Prostate gland (tissue), 2 donors: ENCODE data around the gene TMC2. TPM values are rescaled to one million over a fixed set of nuclear protein-coding genes. Genes with fewer than 3 reads are reported as not detected.

Source experiments
- DNase-seq: peaks from one replicate; pipeline ENCODE4 v3.0.0-alpha.2; 2019; ENCODE audit warnings: low spot score
- H3K27ac ChIP-seq, 2 donors: fragments of 200-600 bp; sonication (generic); 2 replicates each; pipeline ENCODE4 v1.5.1; 2017 to 2019
- H3K27me3 ChIP-seq: fragments of 200-600 bp; sonication (generic); replicated peaks from 2 replicates; pipeline ENCODE4 v1.5.1; 2019; ENCODE audit not compliant: insufficient read depth
- H3K36me3 ChIP-seq, 2 donors: fragments of 200-600 bp; sonication (generic); 1 replicate in 1 of 2; 2 replicates in 1 of 2; pipeline versions ENCODE4 v1.5.1 to v1.8.1; 2017 to 2019
- H3K4me1 ChIP-seq: fragments of 200-600 bp; sonication (generic); replicated peaks from 2 replicates; pipeline ENCODE4 v1.5.1; 2019
- H3K4me3 ChIP-seq, 2 donors: fragments of 200-600 bp; sonication (generic); 2 replicates each; pipeline ENCODE4 v1.5.1; 2017 to 2019
- H3K9me3 ChIP-seq: fragments of 200-600 bp; sonication (generic); 2 replicates; pipeline ENCODE4 v1.5.1; 2017
- CTCF ChIP-seq, 4 experiments: fragments of 200-600 bp in 2 of 4; fragments of 450-650 bp in 2 of 4; sonication (generic) in 2 of 4; IDR thresholded peaks; 1 replicate in 3 of 4; 2 replicates in 1 of 4; pipeline ENCODE4 v1.5.1; 2016 to 2019; ENCODE audit warnings: antibody characterized with exemption in 4 of 4, mild to moderate bottlenecking in 2 of 4, moderate library complexity in 2 of 4
- POLR2A ChIP-seq: fragments of 450-650 bp; IDR thresholded peaks from one replicate; pipeline ENCODE4 v1.6.1; 2016; ENCODE audit warnings: antibody characterized with exemption, mild to moderate bottlenecking
- POLR2AphosphoS5 ChIP-seq: sonication (generic); formaldehyde crosslinking; IDR thresholded peaks from one replicate; pipeline ENCODE4 v1.6.1; 2017; ENCODE audit warnings: antibody characterized with exemption
- WGBS: methylation state at CpG from one replicate; pipeline ENCODE4 v1.1.5; 2018; 5-methylcytosine and 5-hydroxymethylcytosine counted together
- intact Hi-C: fragments of 100-400 bp; cut with DNase I; formaldehyde crosslinking; loops from one replicate; pipeline ENCODE4 v1.14.2; 2022
- total RNA-seq, 2 donors: library from RNA; depleted of rRNA; stranded (reverse); fragments of >200 nt; gene quantifications; one replicate each; pipeline ENCODE4 v1.1.0, GENCODE V29; 2016

TMC2 gene
- total RNA-seq, 2 donors from 2014 or later = 0.23 TPM; not detected in 1

DNA sequence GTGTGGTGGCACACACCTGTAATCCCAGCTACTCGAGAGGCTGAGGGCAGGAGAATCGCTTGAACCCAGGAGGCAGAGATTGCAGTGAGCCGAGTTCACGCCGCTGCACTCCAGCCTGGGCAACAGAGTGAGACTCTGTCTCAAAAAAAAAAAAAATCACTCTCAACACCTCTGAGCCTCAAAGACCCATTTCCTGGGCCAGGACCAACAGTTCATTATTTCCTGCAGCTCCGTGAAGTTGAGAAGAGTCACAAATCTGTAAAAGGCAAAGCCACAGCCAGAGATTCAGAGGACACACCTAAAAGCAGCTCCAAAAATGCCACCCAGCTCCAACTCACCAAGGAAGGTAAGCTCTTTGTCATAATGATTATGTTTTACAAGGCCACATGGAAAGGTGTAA, 100.9 kb downstream of the TMC2 start:
- no peak overlapping the region for H3K4me3 ChIP-seq
- intact Hi-C loops = no loop called here

DNA sequence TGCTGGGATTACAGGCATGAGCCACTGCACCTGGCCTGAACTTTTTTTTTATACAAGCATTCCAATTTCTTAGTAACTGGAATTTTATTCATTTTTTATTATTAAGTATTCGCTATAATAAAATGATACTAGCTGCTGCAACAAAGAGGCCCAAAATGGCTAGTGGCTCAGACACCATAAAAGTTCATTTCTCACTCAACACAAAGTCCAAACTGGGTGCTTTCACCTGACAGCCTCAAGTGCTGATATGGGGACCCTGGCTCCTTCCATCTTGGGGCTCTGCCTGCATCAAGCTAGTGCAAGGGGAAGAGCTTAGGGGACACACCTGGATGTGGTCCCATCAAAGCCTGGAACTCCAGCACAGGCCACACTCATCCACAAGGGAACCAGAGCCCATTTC, 103.9 kb downstream of the TMC2 start:
- WGBS = 55% methylated on average over 1 of the region's 1 CpG
- DNase-seq = no peak
- no peak for TF ChIP-seq POLR2A
- TF ChIP-seq POLR2AphosphoS5 = no peak
- no peak for TF ChIP-seq CTCF (IDR thresholded peaks at IDR 0.05)
- Histone ChIP-seq H3K27me3 (no peaks in the 10 kb centered on the region), H3K27ac (no peak overlapping the region), H3K4me3 (no peak overlapping the region), H3K4me1 (no peaks in the 10 kb centered on the region), H3K9me3 (no peaks in the 10 kb centered on the region), H3K36me3 (no peaks in the 10 kb centered on the region)
- intact Hi-C loops = no loop called here

More for the DNA sequence above, 100.9 kb downstream of the TMC2 start:
- no peaks in the 10 kb centered on the region for H3K9me3 ChIP-seq
- no peak for DNase-seq
- H3K27me3 ChIP-seq = no peaks in the 10 kb centered on the region
- no peak overlapping the region for H3K27ac ChIP-seq
- no peaks in the 10 kb centered on the region for H3K4me1 ChIP-seq
- H3K36me3 ChIP-seq = no peaks in the 10 kb centered on the region
- TF ChIP-seq CTCF (IDR thresholded peaks at IDR 0.05) = no peak
- TF ChIP-seq POLR2AphosphoS5 = no peak
- TF ChIP-seq POLR2A = no peak
- WGBS = 88% methylated on average over 6 of the region's 6 CpGs

GRCh38 chr20:2640899-2641298, 104.5 kb downstream of the TMC2 start:
- intact Hi-C loops = no loop called here
- DNase-seq = no peak
- no peak for TF ChIP-seq POLR2AphosphoS5
- TF ChIP-seq CTCF (IDR thresholded peaks at IDR 0.05) = no peak
- TF ChIP-seq POLR2A = no peak
- Histone ChIP-seq H3K4me3 (no peak overlapping the region), H3K27ac (no peak overlapping the region), H3K27me3 (no peaks in the 10 kb centered on the region), H3K4me1 (no peaks in the 10 kb centered on the region), H3K9me3 (no peaks in the 10 kb centered on the region), H3K36me3 (no peaks in the 10 kb centered on the region)
- WGBS = 89% methylated on average over 9 of the region's 9 CpGs

DNA sequence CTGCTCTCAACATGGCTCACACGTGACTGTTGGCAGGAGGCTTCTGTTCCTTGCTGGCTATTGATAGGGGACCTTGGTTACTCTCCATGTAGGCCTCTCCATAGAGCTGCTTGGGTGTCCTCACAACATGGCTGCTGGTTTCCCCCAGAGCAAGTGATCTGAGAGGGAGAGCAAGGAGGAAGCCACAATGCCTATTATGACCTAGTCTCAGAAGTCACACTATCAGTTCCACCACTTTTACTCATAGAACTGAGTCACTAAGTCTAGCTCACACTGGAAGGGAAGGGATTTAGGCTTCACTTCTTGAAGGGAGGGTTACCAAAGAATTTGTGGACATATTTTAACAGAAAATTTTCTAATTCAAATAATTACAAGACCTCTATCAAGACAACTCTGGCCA, 107.3 kb downstream of the TMC2 start:
- TF ChIP-seq POLR2A = no peak
- TF ChIP-seq POLR2AphosphoS5 = no peak
- TF ChIP-seq CTCF (IDR thresholded peaks at IDR 0.05) = no peak
- H3K4me3 ChIP-seq = no peak overlapping the region
- no peaks in the 10 kb centered on the region for H3K4me1 ChIP-seq
- no peaks in the 10 kb centered on the region for H3K9me3 ChIP-seq
- H3K27me3 ChIP-seq = no peaks in the 10 kb centered on the region
- H3K27ac ChIP-seq = no peak overlapping the region
- 100% methylated on average over 1 of the region's 1 CpG for WGBS
- DNase-seq = no peak
- intact Hi-C loops = no loop called here
- H3K36me3 ChIP-seq = no peaks in the 10 kb centered on the region

GRCh38 chr20:2651772-2652723, 115.7 kb downstream of the TMC2 start, which contains the start of gene NOP56:
Gene NOP56 (plus strand): TSS chr20:2652632. CDS start chr20:2652661, 29 bp downstream.
- H3K4me1 ChIP-seq = peaks cover 8% of the 10 kb centered on the region
- WGBS = under 1% methylated on average over 48 of the region's 101 CpGs
- peak; percentile 87 for DNase-seq
- no peaks in the 10 kb centered on the region for H3K27me3 ChIP-seq
- intact Hi-C loops = loop anchor here (1.0 kb wide), 1 partner anchor 11 kb away; no protein-coding TSS in a partner anchor
- H3K27ac ChIP-seq = peak within 1 kb of the TSS; percentile 81 to 82
- no peaks in the 10 kb centered on the region for H3K9me3 ChIP-seq
- H3K4me3 ChIP-seq = peak within 1 kb of the TSS; percentile 77 to 91
- H3K36me3 ChIP-seq = peaks cover 22 to 24% of the 10 kb centered on the region in 2 donors
- peak; percentile 73 for TF ChIP-seq POLR2AphosphoS5
- peak; percentile 63 for TF ChIP-seq POLR2A
- TF ChIP-seq CTCF (IDR thresholded peaks at IDR 0.05) = peak in 2 of 4 experiments; percentile 2 to 21
